SK-N-MC (cell line): ENCODE data around the gene SLC7A6OS.

Source experiments
- EZH2 ChIP-seq: fragments of 200-600 bp; sonication (generic); IDR thresholded peaks from one replicate; pipeline ENCODE4 v1.6.1; 2017; ENCODE audit warnings: antibody characterized with exemption
- FOXP2 ChIP-seq: optimal IDR thresholded peaks from 2 replicates; pipeline ENCODE3; 2011; ENCODE audit warnings: mild to moderate bottlenecking, moderate library complexity; ENCODE audit not compliant: insufficient read depth; ENCODE audit errors: extremely low read length, control extremely low read depth
- POLR2AphosphoS5 ChIP-seq: IDR thresholded peaks from 2 replicates; pipeline ENCODE4 v1.6.1; 2012; ENCODE audit warnings: mild to moderate bottlenecking, low read depth, low read length, borderline replicate concordance

GRCh38 chr16:68275611-68276191, 35.0 kb downstream of the SLC7A6OS start:
- TF ChIP-seq FOXP2 (no peak), EZH2 (no peak), POLR2AphosphoS5 (no peak)
